Trophoblast cell (in vitro differentiated cells and primary cell): ENCODE results near the gene IPPK.
A peak's percentile ranks its signal among the peaks of the same experiment; 100 is the strongest.

Source experiments
- DNase-seq, 2 donors: peaks; one replicate each; pipeline ENCODE4 v3.0.0-alpha.2; 2016
- H2AFZ ChIP-seq: 2 replicates; pipeline ENCODE4 v1.6.1; 2013; ENCODE audit warnings: low read length, moderate library complexity, mild to moderate bottlenecking; ENCODE audit not compliant: insufficient read depth, poor library complexity
- H2AK5ac ChIP-seq: 2 replicates; pipeline ENCODE4 v1.6.1; 2013; ENCODE audit warnings: mild to moderate bottlenecking, low read length
- H2BK120ac ChIP-seq: 2 replicates; pipeline ENCODE4 v1.6.1; 2013; ENCODE audit warnings: low read length, mild to moderate bottlenecking, moderate library complexity; ENCODE audit not compliant: insufficient read depth, poor library complexity
- H2BK12ac ChIP-seq: 2 replicates; pipeline ENCODE4 v1.6.1; 2013; ENCODE audit warnings: mild to moderate bottlenecking, low read length, moderate library complexity
- H2BK5ac ChIP-seq: 2 replicates; pipeline ENCODE4 v1.6.1; 2013; ENCODE audit warnings: low read length, low read depth, moderate library complexity, mild to moderate bottlenecking; ENCODE audit not compliant: poor library complexity
- H3K14ac ChIP-seq: 2 replicates; pipeline ENCODE4 v1.6.1; 2013; ENCODE audit warnings: mild to moderate bottlenecking, low read length
- H3K18ac ChIP-seq: 2 replicates; pipeline ENCODE4 v1.6.1; 2013; ENCODE audit warnings: mild to moderate bottlenecking, low read length
- H3K23ac ChIP-seq: 2 replicates; pipeline ENCODE4 v1.6.1; 2013; ENCODE audit warnings: low read length
- H3K27ac ChIP-seq: 2 replicates; pipeline ENCODE4 v1.5.1; 2013; ENCODE audit warnings: low read depth, mild to moderate bottlenecking, inconsistent platforms, low read length, moderate library complexity
- H3K27me3 ChIP-seq: 2 replicates; pipeline ENCODE4 v1.6.1; 2013; ENCODE audit warnings: inconsistent platforms, mild to moderate bottlenecking, low read length, moderate library complexity; ENCODE audit not compliant: insufficient read depth
- H3K36me3 ChIP-seq, 2 experiments: 1 replicate in 1 of 2; 2 replicates in 1 of 2; pipeline ENCODE4 v1.6.1; 2013; ENCODE audit warnings: low read length in 2 of 2, mild to moderate bottlenecking in 2 of 2, moderate library complexity in 1 of 2; ENCODE audit not compliant: insufficient read depth in 2 of 2, control insufficient read depth in 1 of 2
- H3K4ac ChIP-seq: 2 replicates; pipeline ENCODE4 v1.6.1; 2013; ENCODE audit warnings: low read depth, mild to moderate bottlenecking, low read length, moderate library complexity
- H3K4me1 ChIP-seq, 2 experiments: 1 replicate in 1 of 2; 2 replicates in 1 of 2; pipeline ENCODE4 v1.6.1; 2013; ENCODE audit warnings: low read length in 2 of 2, mild to moderate bottlenecking in 2 of 2, moderate library complexity in 1 of 2; ENCODE audit not compliant: insufficient read depth in 2 of 2, control insufficient read depth in 1 of 2
- H3K4me2 ChIP-seq: 2 replicates; pipeline ENCODE4 v1.6.1; 2013; ENCODE audit warnings: inconsistent platforms, mild to moderate bottlenecking, low read length, moderate library complexity
- H3K4me3 ChIP-seq: 2 replicates; pipeline ENCODE4 v1.5.1; 2013; ENCODE audit warnings: mild to moderate bottlenecking, low read depth, low read length, inconsistent platforms
- H3K79me1 ChIP-seq: one replicate; pipeline ENCODE4 v1.6.1; 2013; ENCODE audit warnings: low read length
- H3K79me2 ChIP-seq: 2 replicates; pipeline ENCODE4 v1.6.1; 2013; ENCODE audit warnings: low read length, mild to moderate bottlenecking; ENCODE audit not compliant: control insufficient read depth, insufficient read depth, poor library complexity
- H3K9ac ChIP-seq: 2 replicates; pipeline ENCODE4 v1.6.1; 2013; ENCODE audit warnings: mild to moderate bottlenecking, low read length
- H3K9me3 ChIP-seq: 2 replicates; pipeline ENCODE4 v1.6.1; 2013; ENCODE audit warnings: low read depth, mild to moderate bottlenecking, control low read depth, inconsistent platforms, low read length; ENCODE audit not compliant: insufficient read depth
- H4K12ac ChIP-seq: 2 replicates; pipeline ENCODE4 v1.6.1; 2013; ENCODE audit warnings: low read depth, mild to moderate bottlenecking, low read length, moderate library complexity
- H4K8ac ChIP-seq: 2 replicates; pipeline ENCODE4 v1.6.1; 2013; ENCODE audit warnings: low read depth, mild to moderate bottlenecking, low read length, moderate library complexity
- H4K91ac ChIP-seq: one replicate; pipeline ENCODE4 v1.6.1; 2013; ENCODE audit warnings: low read depth, mild to moderate bottlenecking, low read length, moderate library complexity
- WGBS: extraction: QIAGEN DNeasy Blood & Tissue Kit; methylation state at CpG from one replicate; pipeline ENCODE4 v1.1.7; 2013; ENCODE audit warnings: missing lambda C conversion rate; ENCODE audit not compliant: insufficient read length, insufficient coverage; ENCODE audit errors: extremely low coverage; 5-methylcytosine and 5-hydroxymethylcytosine counted together

The IPPK gene

DNA sequence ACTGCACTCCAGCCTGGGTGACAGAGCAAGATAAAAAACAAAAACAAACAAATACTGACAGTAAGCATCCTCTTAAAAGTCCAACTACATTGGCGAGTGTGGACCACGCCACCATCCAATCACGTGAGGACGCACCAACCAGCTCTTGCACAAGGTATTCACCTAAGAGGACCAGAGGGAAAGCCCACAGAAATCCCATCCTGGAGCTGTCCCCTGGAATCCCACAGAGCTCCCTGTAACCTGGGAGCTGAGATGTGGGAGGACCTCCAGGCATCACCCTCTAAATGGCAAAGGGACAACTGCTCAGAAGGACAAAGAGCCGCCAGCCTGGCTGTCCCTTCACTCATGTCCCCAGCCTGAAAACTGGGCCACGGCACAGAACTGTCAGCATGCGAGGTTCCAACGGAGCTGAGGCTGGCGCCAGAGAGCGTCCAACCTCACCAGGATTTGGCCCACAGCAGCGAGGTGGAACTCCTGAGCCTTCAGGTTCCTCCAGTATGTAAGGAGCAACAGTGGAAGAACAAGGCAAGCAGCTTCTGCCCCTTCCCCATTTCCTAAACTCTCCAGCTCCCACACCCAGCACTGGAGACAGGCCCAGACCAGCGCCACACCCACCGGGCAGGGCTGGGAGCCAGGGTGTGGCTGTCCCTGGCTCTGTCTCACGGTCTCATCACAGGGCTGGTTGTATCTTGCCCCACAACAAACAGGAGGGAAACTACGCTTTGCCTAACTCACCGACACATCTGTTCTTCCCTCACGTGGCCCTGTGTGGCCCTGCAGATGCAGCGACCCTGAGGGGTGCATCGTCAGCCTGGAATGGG is 15.2 kb downstream of the IPPK start:
- Histone ChIP-seq H3K4me1 (peaks cover 4 to 12% of the 10 kb centered on the region in 2 experiments), H3K4ac (no peak overlapping the region), H3K23ac (no peak overlapping the region), H3K36me3 (peaks cover 39 to 48% of the 10 kb centered on the region in 2 experiments), H3K27me3 (no peaks in the 10 kb centered on the region), H3K9me3 (no peaks in the 10 kb centered on the region), H3K27ac (no peak overlapping the region), H3K4me3 (no peak overlapping the region), H2AK5ac (no peak overlapping the region), H2BK120ac (no peak overlapping the region), H2BK5ac (no peak overlapping the region), H2BK12ac (no peak overlapping the region), H2AFZ (no peak overlapping the region), H4K91ac (no peak overlapping the region), H4K12ac (no peak overlapping the region), H3K18ac (no peak overlapping the region), H3K79me1 (no peaks in the 10 kb centered on the region), H3K79me2 (no peaks in the 10 kb centered on the region), H3K14ac (no peak overlapping the region), H3K9ac (no peak overlapping the region), H4K8ac (no peak overlapping the region), H3K4me2 (no peak overlapping the region)
- WGBS, result no CpG with 5 or more reads among the region's 19 CpGs
- no peak for DNase-seq

DNA sequence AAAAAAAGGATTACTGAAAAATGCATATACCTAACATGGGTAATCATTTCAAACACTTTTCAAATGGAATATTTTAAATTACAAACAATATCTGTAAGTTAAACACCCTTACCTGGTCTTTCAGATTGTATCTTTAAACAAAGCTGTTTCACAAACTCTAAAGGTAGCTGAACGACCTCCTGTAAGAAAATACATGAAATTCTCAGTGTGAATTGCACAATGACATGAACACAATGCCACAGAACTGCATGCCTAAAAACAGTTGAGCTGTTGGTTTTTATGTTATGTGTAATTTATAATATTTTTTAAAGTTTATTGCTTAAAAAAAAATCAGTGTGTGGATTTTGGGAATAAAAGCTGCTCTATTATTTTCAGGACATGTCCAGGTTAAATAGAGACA is 17.5 kb downstream of the IPPK start:
- DNase-seq, result peak; percentile 50 to 96
- H3K23ac ChIP-seq, result no peak overlapping the region
- no peaks in the 10 kb centered on the region for H3K9me3 ChIP-seq
- H3K4ac ChIP-seq, result no peak overlapping the region
- H3K36me3 ChIP-seq, result peaks cover 49 to 59% of the 10 kb centered on the region in 2 experiments
- H2AFZ ChIP-seq, result no peak overlapping the region
- H3K4me2 ChIP-seq, result no peak overlapping the region
- no peak overlapping the region for H3K4me3 ChIP-seq
- no peak overlapping the region for H4K8ac ChIP-seq
- no peak overlapping the region for H4K91ac ChIP-seq
- H4K12ac ChIP-seq, result no peak overlapping the region
- no peak overlapping the region for H2AK5ac ChIP-seq
- H3K79me1 ChIP-seq, result no peaks in the 10 kb centered on the region
- no peak overlapping the region for H3K18ac ChIP-seq
- H3K14ac ChIP-seq, result no peak overlapping the region
- H2BK120ac ChIP-seq, result no peak overlapping the region
- no peaks in the 10 kb centered on the region for H3K79me2 ChIP-seq
- H3K9ac ChIP-seq, result no peak overlapping the region
- H2BK12ac ChIP-seq, result no peak overlapping the region
- H3K27ac ChIP-seq, result no peak overlapping the region
- peaks cover 4 to 12% of the 10 kb centered on the region in 2 experiments for H3K4me1 ChIP-seq
- no peak overlapping the region for H2BK5ac ChIP-seq
- WGBS, result no CpG with 5 or more reads among the region's 1 CpG
- H3K27me3 ChIP-seq, result no peaks in the 10 kb centered on the region

DNA sequence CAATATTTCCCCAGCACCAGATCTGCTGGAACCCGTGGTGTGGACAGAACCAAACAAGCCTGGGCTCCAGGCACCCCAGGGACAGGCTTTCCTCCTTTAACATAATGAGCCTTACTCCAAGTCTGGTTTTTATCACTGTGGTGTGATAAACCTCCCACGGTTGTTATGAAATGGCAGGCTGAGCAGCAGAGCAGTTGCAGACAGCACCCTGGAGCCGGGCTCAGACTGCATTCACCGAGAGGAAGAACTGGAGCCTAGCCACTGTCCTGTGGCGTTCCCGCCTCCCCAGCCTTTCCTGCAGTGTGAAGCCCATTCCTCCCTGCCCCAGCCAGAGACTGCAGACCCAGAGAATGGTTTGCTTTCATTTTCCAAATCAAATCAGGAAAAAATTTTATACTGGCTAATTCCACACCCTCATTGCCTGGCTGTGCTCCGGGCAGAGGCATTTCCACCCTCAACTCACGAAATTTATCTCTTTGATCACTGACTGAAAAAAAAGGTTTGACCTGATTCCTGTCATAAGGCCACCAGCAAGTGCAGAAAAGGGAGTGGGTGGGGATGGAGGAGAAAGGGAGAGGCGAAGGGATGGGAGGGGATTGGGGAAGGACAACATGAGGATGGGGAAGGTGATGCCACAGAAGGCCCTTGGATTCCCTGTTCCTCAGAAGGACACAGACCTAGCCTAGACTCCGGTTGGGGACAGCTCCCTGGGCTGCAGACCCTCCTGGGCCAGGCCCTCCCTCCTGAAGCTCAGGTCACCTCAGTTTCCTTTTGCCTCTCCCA is 18.9 kb downstream of the IPPK start:
- H2BK12ac ChIP-seq, result no peak overlapping the region
- H4K91ac ChIP-seq, result no peak overlapping the region
- H4K12ac ChIP-seq, result no peak overlapping the region
- no peak overlapping the region for H4K8ac ChIP-seq
- H3K4ac ChIP-seq, result no peak overlapping the region
- no peak overlapping the region for H3K14ac ChIP-seq
- no peaks in the 10 kb centered on the region for H3K9me3 ChIP-seq
- H2AK5ac ChIP-seq, result no peak overlapping the region
- no peak overlapping the region for H2AFZ ChIP-seq
- DNase-seq, result no peak
- H3K79me2 ChIP-seq, result no peaks in the 10 kb centered on the region
- no peak overlapping the region for H2BK120ac ChIP-seq
- H3K36me3 ChIP-seq, result peaks cover 42 to 52% of the 10 kb centered on the region in 2 experiments
- H3K23ac ChIP-seq, result no peak overlapping the region
- H3K9ac ChIP-seq, result no peak overlapping the region
- no peak overlapping the region for H2BK5ac ChIP-seq
- H3K18ac ChIP-seq, result no peak overlapping the region
- no peak overlapping the region for H3K4me3 ChIP-seq
- H3K27ac ChIP-seq, result no peak overlapping the region
- WGBS, result 100% methylated on average over 1 of the region's 10 CpGs
- H3K27me3 ChIP-seq, result no peaks in the 10 kb centered on the region
- peaks cover 4 to 12% of the 10 kb centered on the region in 2 experiments for H3K4me1 ChIP-seq
- H3K79me1 ChIP-seq, result no peaks in the 10 kb centered on the region
- no peak overlapping the region for H3K4me2 ChIP-seq

DNA sequence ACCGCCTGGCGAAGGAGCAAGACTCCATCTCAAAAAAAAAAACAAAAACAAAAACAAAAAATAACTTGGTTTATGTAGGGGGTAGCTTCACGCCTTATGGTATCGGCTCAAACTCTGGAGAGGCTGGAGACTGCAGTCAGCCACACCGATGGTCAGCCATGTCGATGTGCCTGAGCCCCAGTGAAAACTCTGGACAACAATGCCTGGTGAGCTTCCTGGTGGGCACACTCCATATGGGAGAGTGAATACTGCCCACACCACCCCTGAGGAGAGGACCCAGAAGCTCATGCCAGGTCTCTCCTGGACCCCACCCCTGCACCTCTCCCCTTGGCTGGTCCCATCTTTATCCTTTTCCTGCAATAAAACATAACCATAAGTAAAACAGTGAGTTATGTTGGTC is 19.6 kb downstream of the IPPK start:
- no peaks in the 10 kb centered on the region for H3K27me3 ChIP-seq
- H3K9ac ChIP-seq, result no peak overlapping the region
- H2AK5ac ChIP-seq, result no peak overlapping the region
- H3K18ac ChIP-seq, result no peak overlapping the region
- H2BK12ac ChIP-seq, result no peak overlapping the region
- no peak overlapping the region for H2BK120ac ChIP-seq
- no peak overlapping the region for H4K12ac ChIP-seq
- H3K23ac ChIP-seq, result no peak overlapping the region
- no peaks in the 10 kb centered on the region for H3K79me2 ChIP-seq
- no peaks in the 10 kb centered on the region for H3K79me1 ChIP-seq
- H3K4ac ChIP-seq, result no peak overlapping the region
- H4K8ac ChIP-seq, result no peak overlapping the region
- peaks cover 4 to 12% of the 10 kb centered on the region in 2 experiments for H3K4me1 ChIP-seq
- no peak overlapping the region for H2AFZ ChIP-seq
- DNase-seq, result no peak
- H3K14ac ChIP-seq, result no peak overlapping the region
- H4K91ac ChIP-seq, result no peak overlapping the region
- WGBS, result no CpG with 5 or more reads among the region's 6 CpGs
- H3K27ac ChIP-seq, result no peak overlapping the region
- H3K4me2 ChIP-seq, result no peak overlapping the region
- peaks cover 37 to 44% of the 10 kb centered on the region in 2 experiments for H3K36me3 ChIP-seq
- H3K9me3 ChIP-seq, result no peaks in the 10 kb centered on the region
- H3K4me3 ChIP-seq, result no peak overlapping the region
- no peak overlapping the region for H2BK5ac ChIP-seq
